ENCODE measurements around the gene MBL2.
A peak's percentile ranks its signal among the peaks of the same experiment; 100 is the strongest.

Gene MBL2

DNA sequence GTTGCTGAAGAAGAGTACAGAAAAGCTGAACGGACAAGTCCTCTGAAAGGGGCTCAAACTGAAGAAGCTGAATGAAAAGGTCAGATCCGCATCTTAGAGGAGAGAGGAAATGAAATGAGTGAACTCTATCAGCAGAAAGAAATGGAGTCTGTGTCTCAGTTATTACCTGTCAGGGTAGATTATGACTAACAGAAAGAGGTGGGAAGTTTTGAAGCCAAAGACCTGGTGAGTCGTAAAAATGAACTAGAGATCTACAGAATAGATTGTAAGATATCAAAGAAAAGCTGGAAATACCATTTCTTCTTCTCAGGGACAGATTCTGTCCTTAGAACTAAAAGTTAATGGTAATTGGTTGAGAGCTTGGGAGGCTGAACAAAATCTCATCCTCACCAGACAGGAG lies 11.1 kb upstream of the MBL2 start:
- Histone ChIP-seq H3K4me3 (ENCODE audit: low read length) (no peak overlapping the region), H3K9me3 (ENCODE audit: control insufficient read depth, insufficient read depth, low read length) (no peaks in the 10 kb centered on the region), H3K27ac (ENCODE audit: low read length) (no peak overlapping the region), H3K4me1 (ENCODE audit: control insufficient read depth, insufficient read depth, low read length) (no peaks in the 10 kb centered on the region), H3K36me3 (ENCODE audit: control insufficient read depth, insufficient read depth, low read length) (no peaks in the 10 kb centered on the region), H3K27me3 (ENCODE audit: control insufficient read depth, insufficient read depth, low read length) (no peaks in the 10 kb centered on the region)
- DNase-seq (ENCODE audit: low read depth, low spot score), result no peak
- WGBS (ENCODE audit: insufficient coverage, insufficient read length), result no CpG with 5 or more reads among the region's 3 CpGs

DNA sequence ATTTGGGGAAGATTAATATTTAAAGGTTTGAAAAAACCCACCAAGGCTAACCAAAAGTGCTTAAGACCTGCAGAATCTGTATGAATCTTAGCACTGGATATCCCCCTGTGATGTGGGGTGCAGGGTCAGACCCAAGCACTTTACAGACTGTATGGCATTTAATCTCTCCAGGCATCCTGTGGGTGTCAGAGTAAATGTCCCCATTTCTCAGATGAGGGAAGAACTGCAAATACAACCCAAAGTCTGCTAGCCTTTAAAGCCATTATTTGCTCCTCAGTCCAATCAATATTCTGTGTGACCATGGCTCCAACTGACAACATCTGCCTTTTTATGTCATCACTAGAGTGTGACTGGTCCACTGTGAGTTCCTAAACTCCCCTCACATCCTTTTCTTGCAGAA lies 10.0 kb upstream of the MBL2 start:
- no peak for DNase-seq (ENCODE audit: low read depth, low spot score)
- no peaks in the 10 kb centered on the region for H3K9me3 ChIP-seq (ENCODE audit: control insufficient read depth, insufficient read depth, low read length)
- H3K27ac ChIP-seq (ENCODE audit: low read length), result no peak overlapping the region
- no peaks in the 10 kb centered on the region for H3K27me3 ChIP-seq (ENCODE audit: control insufficient read depth, insufficient read depth, low read length)
- H3K36me3 ChIP-seq (ENCODE audit: control insufficient read depth, insufficient read depth, low read length), result no peaks in the 10 kb centered on the region
- no peaks in the 10 kb centered on the region for H3K4me1 ChIP-seq (ENCODE audit: control insufficient read depth, insufficient read depth, low read length)
- no peak overlapping the region for H3K4me3 ChIP-seq (ENCODE audit: low read length)

DNA sequence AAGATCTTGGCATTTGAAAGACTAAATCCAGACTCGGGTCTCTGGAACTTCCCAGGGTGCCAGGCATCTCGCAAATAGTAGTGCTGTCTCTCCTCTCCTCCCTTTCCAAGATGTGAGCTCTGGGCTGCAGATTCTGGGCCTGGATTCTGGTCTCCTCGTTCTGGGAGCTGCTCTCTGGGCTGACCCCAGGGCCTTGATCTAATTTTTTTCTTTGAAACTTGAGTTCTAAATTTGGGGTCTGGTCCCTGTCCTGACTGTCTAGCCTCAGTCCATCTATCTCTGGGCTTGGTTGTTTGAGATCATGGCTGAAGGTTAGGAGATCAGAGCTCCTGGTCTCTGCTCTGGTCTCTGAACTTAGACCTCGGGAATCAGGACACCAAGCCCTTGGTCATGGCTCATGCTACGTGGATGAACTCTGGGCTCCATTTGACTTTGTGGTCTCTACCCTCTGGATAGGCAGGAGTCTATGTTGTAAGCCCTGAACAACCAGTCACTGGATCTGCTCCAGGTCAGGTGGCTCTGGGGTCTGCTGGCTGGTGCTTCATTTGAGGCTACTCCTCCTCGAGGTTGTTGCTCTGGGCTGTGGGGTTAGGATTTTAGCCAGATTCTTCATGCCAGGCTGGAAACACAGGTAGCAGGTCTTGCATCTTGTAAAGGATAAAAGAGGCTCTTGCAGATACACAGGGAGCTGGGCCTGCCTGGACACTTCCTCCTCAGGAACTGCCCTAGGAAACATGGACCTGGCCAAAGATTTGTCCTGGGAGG lies 8.0 kb upstream of the MBL2 start:
- Histone ChIP-seq H3K4me1 (ENCODE audit: control insufficient read depth, insufficient read depth, low read length) (no peaks in the 10 kb centered on the region), H3K4me3 (ENCODE audit: low read length) (no peak overlapping the region), H3K27ac (ENCODE audit: low read length) (no peak overlapping the region), H3K9me3 (ENCODE audit: control insufficient read depth, insufficient read depth, low read length) (no peaks in the 10 kb centered on the region), H3K27me3 (ENCODE audit: control insufficient read depth, insufficient read depth, low read length) (no peaks in the 10 kb centered on the region), H3K36me3 (ENCODE audit: control insufficient read depth, insufficient read depth, low read length) (no peaks in the 10 kb centered on the region)
- no CpG with 5 or more reads among the region's 6 CpGs for WGBS (ENCODE audit: insufficient coverage, insufficient read length)
- no peak for DNase-seq (ENCODE audit: low read depth, low spot score)

DNA sequence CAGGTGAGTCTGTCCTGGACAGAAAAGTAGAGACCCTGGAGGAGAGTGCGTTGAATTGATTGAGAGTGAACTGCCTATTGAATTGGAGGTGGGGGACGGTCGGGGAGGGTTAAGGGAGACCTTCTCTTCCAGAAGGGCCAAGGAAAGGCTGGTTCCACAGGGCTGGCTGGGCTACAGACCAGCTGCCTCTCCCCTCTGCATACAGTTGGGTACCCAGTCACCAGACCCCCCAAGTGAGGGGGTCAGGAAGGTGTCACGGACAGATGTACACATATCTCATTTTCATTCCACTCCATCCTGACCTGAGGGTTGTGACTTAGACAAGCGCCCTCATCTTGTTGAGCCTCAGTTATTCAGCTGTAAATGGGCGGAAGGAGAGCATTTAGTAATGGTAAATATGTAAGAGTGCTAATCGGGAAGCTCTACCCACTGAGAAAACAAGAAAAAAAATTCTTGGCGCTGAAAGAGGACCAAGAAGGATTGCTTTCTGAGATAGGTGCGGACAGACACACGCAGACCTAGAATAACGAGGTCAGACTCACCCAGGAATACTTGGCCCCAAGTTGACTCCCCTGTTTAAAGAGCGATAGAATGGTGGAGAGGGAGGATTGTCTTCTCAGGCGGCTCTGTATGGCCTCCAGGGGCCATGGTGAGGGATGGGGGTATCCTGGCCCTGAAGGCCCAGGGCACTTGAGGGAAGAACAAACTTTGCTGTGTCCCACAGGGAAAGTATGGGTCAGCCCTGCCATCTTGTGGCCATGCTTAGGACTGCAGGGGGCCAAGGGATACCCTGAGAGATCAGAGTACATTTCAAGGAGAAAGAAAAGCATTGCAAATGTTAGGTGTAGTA lies 7.2 kb upstream of the MBL2 start:
- no CpG with 5 or more reads among the region's 13 CpGs for WGBS (ENCODE audit: insufficient coverage, insufficient read length)
- H3K27me3 ChIP-seq (ENCODE audit: control insufficient read depth, insufficient read depth, low read length), result no peaks in the 10 kb centered on the region

DNA sequence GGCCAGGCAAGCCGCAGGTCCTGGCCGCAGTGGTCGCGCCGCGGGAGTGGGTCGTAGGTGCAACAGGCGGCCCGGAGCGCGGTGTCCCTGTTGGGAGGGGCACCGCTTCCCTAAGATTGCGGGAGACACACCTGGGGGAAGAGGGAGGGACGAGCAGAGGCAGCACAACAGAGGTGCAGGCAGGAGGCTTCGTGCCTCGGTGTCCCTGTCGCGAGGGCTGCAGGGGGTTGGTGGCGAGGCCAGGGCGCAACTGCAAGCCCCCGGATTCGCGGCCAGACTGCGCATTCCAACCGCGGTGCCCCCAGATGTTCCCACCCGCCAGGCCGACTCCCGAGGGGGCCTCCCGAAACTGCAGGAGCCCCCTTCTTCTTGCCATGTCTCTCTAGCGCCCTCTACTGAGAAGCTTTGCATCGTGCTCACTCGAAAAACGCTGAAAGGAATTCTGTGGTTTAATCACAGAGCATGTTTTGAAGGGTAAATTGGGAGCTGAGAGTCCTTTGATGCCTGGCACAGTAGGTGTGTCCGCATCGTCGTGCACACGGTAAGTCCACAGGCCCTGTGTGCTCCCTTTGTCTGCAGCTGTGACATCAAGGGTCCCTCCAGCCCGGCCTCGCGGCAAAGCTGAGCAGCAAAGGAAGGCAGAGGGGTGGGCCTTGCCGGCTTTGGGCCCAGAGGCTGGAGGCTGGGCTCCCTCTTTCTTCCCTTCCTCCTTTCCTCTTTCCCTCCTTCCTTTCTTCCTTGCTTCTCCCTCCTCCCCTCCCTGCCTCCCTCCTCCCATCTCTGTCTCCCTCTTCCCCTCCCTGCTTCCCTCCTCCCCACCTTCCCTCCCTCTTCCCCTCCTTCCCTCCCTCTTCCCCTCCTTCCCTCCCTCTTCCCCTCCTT lies 6.2 kb upstream of the MBL2 start:
- Histone ChIP-seq H3K4me1 (ENCODE audit: control insufficient read depth, insufficient read depth, low read length) (no peaks in the 10 kb centered on the region), H3K27me3 (ENCODE audit: control insufficient read depth, insufficient read depth, low read length) (no peaks in the 10 kb centered on the region), H3K9me3 (ENCODE audit: control insufficient read depth, insufficient read depth, low read length) (no peaks in the 10 kb centered on the region), H3K36me3 (ENCODE audit: control insufficient read depth, insufficient read depth, low read length) (no peaks in the 10 kb centered on the region), H3K27ac (ENCODE audit: low read length) (no peak overlapping the region), H3K4me3 (ENCODE audit: low read length) (no peak overlapping the region)
- DNase-seq (ENCODE audit: low read depth, low spot score), result peak; percentile 41
- WGBS (ENCODE audit: insufficient coverage, insufficient read length), result no CpG with 5 or more reads among the region's 42 CpGs

More for the DNA sequence above, 7.2 kb upstream of the MBL2 start:
- Histone ChIP-seq H3K36me3 (ENCODE audit: control insufficient read depth, insufficient read depth, low read length) (no peaks in the 10 kb centered on the region), H3K27ac (ENCODE audit: low read length) (no peak overlapping the region), H3K9me3 (ENCODE audit: control insufficient read depth, insufficient read depth, low read length) (no peaks in the 10 kb centered on the region), H3K4me1 (ENCODE audit: control insufficient read depth, insufficient read depth, low read length) (no peaks in the 10 kb centered on the region), H3K4me3 (ENCODE audit: low read length) (no peak overlapping the region)
- peak; percentile 73 for DNase-seq (ENCODE audit: low read depth, low spot score)

DNA sequence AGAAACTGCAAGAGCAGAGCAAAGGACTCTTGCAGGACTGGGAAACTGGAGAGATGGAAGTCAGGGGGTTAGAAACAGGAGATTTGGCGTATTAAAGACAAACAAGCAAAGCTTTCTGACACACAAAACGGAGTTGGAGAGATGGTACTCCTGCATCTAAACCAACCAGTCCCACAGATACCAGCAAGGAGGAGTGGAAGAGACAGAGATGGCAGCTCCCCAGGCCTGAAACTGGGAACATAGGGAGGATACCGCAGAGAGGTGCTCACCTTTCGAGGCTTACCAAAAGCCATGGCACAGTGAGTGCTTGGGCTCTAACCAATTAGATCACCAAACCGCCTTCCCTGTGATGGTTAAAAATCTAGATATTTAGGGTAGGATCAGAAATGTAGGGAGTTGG lies 4.8 kb upstream of the MBL2 start:
- Histone ChIP-seq H3K4me1 (ENCODE audit: control insufficient read depth, insufficient read depth, low read length) (no peaks in the 10 kb centered on the region), H3K9me3 (ENCODE audit: control insufficient read depth, insufficient read depth, low read length) (no peaks in the 10 kb centered on the region), H3K36me3 (ENCODE audit: control insufficient read depth, insufficient read depth, low read length) (no peaks in the 10 kb centered on the region), H3K27me3 (ENCODE audit: control insufficient read depth, insufficient read depth, low read length) (no peaks in the 10 kb centered on the region), H3K4me3 (ENCODE audit: low read length) (no peak overlapping the region), H3K27ac (ENCODE audit: low read length) (no peak overlapping the region)
- no peak for DNase-seq (ENCODE audit: low read depth, low spot score)
- no CpG with 5 or more reads among the region's 5 CpGs for WGBS (ENCODE audit: insufficient coverage, insufficient read length)

DNA sequence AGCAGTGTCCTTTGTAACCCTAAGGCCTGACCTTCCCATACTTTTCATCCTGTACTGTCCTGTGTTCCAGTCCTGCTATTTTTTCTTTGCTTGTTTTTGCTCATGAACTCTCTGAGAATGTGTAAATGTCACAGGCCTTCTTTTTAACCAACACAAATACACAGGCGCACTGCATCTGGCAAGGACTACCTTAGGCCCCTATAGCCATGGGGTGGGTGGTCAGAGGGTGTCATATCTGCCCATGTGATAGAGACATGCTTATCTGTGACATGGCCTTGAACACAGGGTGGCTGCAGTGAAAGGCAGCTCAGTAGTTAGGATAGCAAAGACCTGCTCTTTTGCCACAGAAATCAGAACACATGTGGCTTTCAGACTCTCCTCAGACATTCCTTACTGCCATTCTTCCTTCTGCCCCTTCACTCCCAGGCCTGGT lies 3.9 kb upstream of the MBL2 start:
- no CpG with 5 or more reads among the region's 1 CpG for WGBS (ENCODE audit: insufficient coverage, insufficient read length)
- Histone ChIP-seq H3K27ac (ENCODE audit: low read length) (no peak overlapping the region), H3K36me3 (ENCODE audit: control insufficient read depth, insufficient read depth, low read length) (no peaks in the 10 kb centered on the region), H3K9me3 (ENCODE audit: control insufficient read depth, insufficient read depth, low read length) (no peaks in the 10 kb centered on the region), H3K4me3 (ENCODE audit: low read length) (no peak overlapping the region), H3K27me3 (ENCODE audit: control insufficient read depth, insufficient read depth, low read length) (no peaks in the 10 kb centered on the region), H3K4me1 (ENCODE audit: control insufficient read depth, insufficient read depth, low read length) (no peaks in the 10 kb centered on the region)
- no peak for DNase-seq (ENCODE audit: low read depth, low spot score)

DNA sequence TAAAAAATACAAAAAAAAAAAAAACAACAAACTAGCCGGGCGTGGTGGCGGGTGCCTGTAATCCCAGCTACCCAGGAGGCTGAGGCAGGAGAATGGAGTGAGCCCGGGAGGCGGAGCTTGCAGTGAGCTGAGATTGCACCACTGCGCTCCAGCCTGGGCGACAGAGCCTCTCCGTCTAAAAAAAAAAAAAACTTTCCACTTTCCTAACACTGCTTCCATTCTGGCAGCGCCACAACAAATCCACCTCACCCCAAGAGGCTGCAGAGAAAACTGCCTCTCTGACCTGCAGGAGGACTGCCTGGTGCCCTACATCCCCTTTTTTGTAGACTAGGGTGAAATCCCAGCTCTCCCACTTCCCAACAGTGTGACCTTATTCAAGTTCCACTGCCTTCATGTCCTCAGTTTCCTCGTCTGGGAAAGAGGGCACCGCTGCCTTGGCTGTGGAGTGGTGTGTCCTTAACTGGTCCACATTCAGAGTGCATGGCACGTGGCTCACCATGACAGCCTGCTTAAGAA lies 2.6 kb upstream of the MBL2 start:
- Histone ChIP-seq H3K9me3 (ENCODE audit: control insufficient read depth, insufficient read depth, low read length) (no peaks in the 10 kb centered on the region), H3K4me3 (ENCODE audit: low read length) (no peak overlapping the region), H3K4me1 (ENCODE audit: control insufficient read depth, insufficient read depth, low read length) (no peaks in the 10 kb centered on the region), H3K36me3 (ENCODE audit: control insufficient read depth, insufficient read depth, low read length) (no peaks in the 10 kb centered on the region), H3K27me3 (ENCODE audit: control insufficient read depth, insufficient read depth, low read length) (no peaks in the 10 kb centered on the region), H3K27ac (ENCODE audit: low read length) (no peak overlapping the region)
- WGBS (ENCODE audit: insufficient coverage, insufficient read length), result no CpG with 5 or more reads among the region's 12 CpGs
- DNase-seq (ENCODE audit: low read depth, low spot score), result no peak

DNA sequence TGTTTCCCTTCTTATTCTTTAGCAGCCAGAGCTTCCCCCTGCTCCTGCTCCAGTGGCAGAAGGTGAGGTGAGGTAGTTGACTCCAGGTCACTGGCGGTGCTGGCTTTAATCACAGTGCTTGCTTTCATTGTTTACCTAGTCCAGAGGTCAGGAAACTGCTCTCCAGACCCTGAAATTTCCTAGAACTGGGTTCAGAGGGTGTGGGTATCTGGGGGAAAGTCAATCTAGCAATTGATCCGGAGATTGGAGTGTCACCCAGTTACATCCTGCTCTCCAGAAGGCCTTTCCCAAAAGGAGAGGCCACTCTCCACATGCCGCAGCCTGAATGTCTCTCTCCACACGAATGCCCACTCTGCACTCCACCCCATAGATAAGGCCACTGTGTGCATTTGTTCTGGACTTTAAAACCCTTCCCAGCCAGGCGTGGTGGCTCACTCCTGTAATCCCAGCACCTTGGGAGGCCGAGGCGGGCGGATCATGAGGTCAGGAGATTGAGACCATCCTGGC lies 2.1 kb upstream of the MBL2 start:
- no peak overlapping the region for H3K27ac ChIP-seq (ENCODE audit: low read length)
- H3K27me3 ChIP-seq (ENCODE audit: control insufficient read depth, insufficient read depth, low read length), result no peaks in the 10 kb centered on the region
- no peak for DNase-seq (ENCODE audit: low read depth, low spot score)
- H3K9me3 ChIP-seq (ENCODE audit: control insufficient read depth, insufficient read depth, low read length), result no peaks in the 10 kb centered on the region
- H3K36me3 ChIP-seq (ENCODE audit: control insufficient read depth, insufficient read depth, low read length), result no peaks in the 10 kb centered on the region
- no peaks in the 10 kb centered on the region for H3K4me1 ChIP-seq (ENCODE audit: control insufficient read depth, insufficient read depth, low read length)
- WGBS (ENCODE audit: insufficient coverage, insufficient read length), result no CpG with 5 or more reads among the region's 8 CpGs
- H3K4me3 ChIP-seq (ENCODE audit: low read length), result no peak overlapping the region

DNA sequence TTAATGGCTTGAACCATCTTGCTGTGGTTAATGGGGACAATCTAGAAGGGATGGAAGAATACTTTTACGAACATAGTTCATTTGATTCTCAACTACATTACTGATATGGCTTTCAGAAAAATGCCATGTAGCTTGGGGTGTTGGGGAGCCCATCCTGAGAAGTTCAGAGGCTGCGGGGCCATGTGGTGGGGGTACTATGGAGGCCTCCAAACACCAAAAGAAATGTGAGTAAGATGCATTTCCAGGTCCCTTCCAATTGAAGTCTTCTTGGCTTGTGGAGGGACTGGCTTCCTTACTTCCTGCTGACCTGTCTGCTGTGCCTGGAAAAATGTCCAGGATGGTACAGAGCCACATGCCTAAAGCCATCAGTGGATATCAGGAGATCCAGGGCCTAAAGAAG lies 1.6 kb upstream of the MBL2 start:
- WGBS (ENCODE audit: insufficient coverage, insufficient read length), result no CpG with 5 or more reads among the region's 2 CpGs
- H3K4me3 ChIP-seq (ENCODE audit: low read length), result no peak overlapping the region
- no peaks in the 10 kb centered on the region for H3K4me1 ChIP-seq (ENCODE audit: control insufficient read depth, insufficient read depth, low read length)
- H3K9me3 ChIP-seq (ENCODE audit: control insufficient read depth, insufficient read depth, low read length), result no peaks in the 10 kb centered on the region
- no peaks in the 10 kb centered on the region for H3K36me3 ChIP-seq (ENCODE audit: control insufficient read depth, insufficient read depth, low read length)
- H3K27me3 ChIP-seq (ENCODE audit: control insufficient read depth, insufficient read depth, low read length), result no peaks in the 10 kb centered on the region
- no peak for DNase-seq (ENCODE audit: low read depth, low spot score)
- H3K27ac ChIP-seq (ENCODE audit: low read length), result no peak overlapping the region

All from iPS DF 6.9 (cell line).